Neural progenitor cell (in vitro differentiated cells): ENCODE results near the gene RHCG. TPM values are rescaled to one million over a fixed set of nuclear protein-coding genes. Genes with fewer than 3 reads are reported as not detected.

Experiments used
- DNase-seq: peaks from one replicate; pipeline ENCODE4 v3.0.0-alpha.2; 2016; ENCODE audit warnings: low spot score
- H2AFZ ChIP-seq: fragments of 200-600 bp; sonication (generic); replicated peaks from 2 replicates; pipeline ENCODE4 v1.6.1; 2016; ENCODE audit warnings: antibody characterized with exemption
- H3F3A ChIP-seq: fragments of 200-600 bp; sonication (generic); 2 replicates; pipeline ENCODE4 v1.6.1; 2016; ENCODE audit warnings: antibody characterized with exemption, low read depth
- H3K27ac ChIP-seq: fragments of 200-600 bp; sonication (generic); 2 replicates; pipeline ENCODE4 v1.5.1; 2016; ENCODE audit warnings: mild to moderate bottlenecking
- H3K27me3 ChIP-seq: fragments of 200-600 bp; sonication (generic); 2 replicates; pipeline ENCODE4 v1.6.1; 2016; ENCODE audit warnings: mild to moderate bottlenecking, moderate library complexity
- H3K36me3 ChIP-seq: fragments of 200-600 bp; sonication (generic); 2 replicates; pipeline ENCODE4 v1.5.1; 2016
- H3K4me1 ChIP-seq: fragments of 200-600 bp; sonication (generic); 2 replicates; pipeline ENCODE4 v1.6.1; 2016; ENCODE audit warnings: mixed run types
- H3K4me2 ChIP-seq: fragments of 200-600 bp; sonication (generic); 2 replicates; pipeline ENCODE4 v1.6.1; 2016
- H3K4me3 ChIP-seq: fragments of 200-600 bp; sonication (generic); 2 replicates; pipeline ENCODE4 v1.5.1; 2016
- H3K79me2 ChIP-seq: fragments of 200-600 bp; sonication (generic); 2 replicates; pipeline ENCODE4 v1.6.1; 2016; ENCODE audit warnings: low read depth
- H3K9ac ChIP-seq: fragments of 200-600 bp; sonication (generic); 2 replicates; pipeline ENCODE4 v1.6.1; 2016
- H3K9me3 ChIP-seq: fragments of 200-600 bp; sonication (generic); 2 replicates; pipeline ENCODE4 v1.5.1; 2016; ENCODE audit warnings: low read depth
- H4K20me1 ChIP-seq: fragments of 200-600 bp; sonication (generic); 2 replicates; pipeline ENCODE4 v1.6.1; 2016; ENCODE audit warnings: low read depth
- H3K27ac Mint-ChIP-seq: 3 replicates; pipeline ENCODE4 v1.8.0; 2021; ENCODE audit warnings: mixed read lengths
- H3K27me3 Mint-ChIP-seq: 2 replicates; pipeline ENCODE4 v1.8.0; 2022; ENCODE audit warnings: low read depth, mild to moderate bottlenecking, inconsistent platforms, moderate library complexity, mixed read lengths; ENCODE audit not compliant: insufficient read depth
- H3K36me3 Mint-ChIP-seq: 3 replicates; pipeline ENCODE4 v1.8.0; 2021; ENCODE audit warnings: mixed read lengths
- H3K4me1 Mint-ChIP-seq: 3 replicates; pipeline ENCODE4 v1.8.0; 2021; ENCODE audit warnings: mixed read lengths
- H3K4me3 Mint-ChIP-seq: 3 replicates; pipeline ENCODE4 v1.8.0; 2021; ENCODE audit warnings: mild to moderate bottlenecking, moderate library complexity, mixed read lengths
- H3K9me3 Mint-ChIP-seq: 3 replicates; pipeline ENCODE4 v1.8.0; 2020; ENCODE audit warnings: mixed read lengths
- EZH2 ChIP-seq: fragments of 200-600 bp; sonication (generic); IDR thresholded peaks from 2 replicates; pipeline ENCODE4 v1.6.1; 2017; ENCODE audit warnings: antibody characterized with exemption, mild to moderate bottlenecking, moderate library complexity
- EZH2phosphoT487 ChIP-seq: fragments of 200-600 bp; sonication (generic); IDR thresholded peaks from 2 replicates; pipeline ENCODE4 v1.6.1; 2017; ENCODE audit warnings: antibody characterized with exemption
- total RNA-seq: library from RNA; depleted of rRNA; stranded (reverse); fragments of >200 nt; gene quantifications from 2 replicates; pipeline ENCODE4 v1.2.3, GENCODE V29; 2015; ENCODE audit warnings: low replicate concordance
- TF ChIP-seq, protein P1 (sequence below): fragments of 200-600 bp; sonication (generic); IDR thresholded peaks from 2 replicates; pipeline ENCODE4 v1.5.1; 2017; ENCODE audit warnings: antibody characterized with exemption, mild to moderate bottlenecking

RHCG gene
- total RNA-seq, 1 donor from 2014 or later, result not detected

DNA sequence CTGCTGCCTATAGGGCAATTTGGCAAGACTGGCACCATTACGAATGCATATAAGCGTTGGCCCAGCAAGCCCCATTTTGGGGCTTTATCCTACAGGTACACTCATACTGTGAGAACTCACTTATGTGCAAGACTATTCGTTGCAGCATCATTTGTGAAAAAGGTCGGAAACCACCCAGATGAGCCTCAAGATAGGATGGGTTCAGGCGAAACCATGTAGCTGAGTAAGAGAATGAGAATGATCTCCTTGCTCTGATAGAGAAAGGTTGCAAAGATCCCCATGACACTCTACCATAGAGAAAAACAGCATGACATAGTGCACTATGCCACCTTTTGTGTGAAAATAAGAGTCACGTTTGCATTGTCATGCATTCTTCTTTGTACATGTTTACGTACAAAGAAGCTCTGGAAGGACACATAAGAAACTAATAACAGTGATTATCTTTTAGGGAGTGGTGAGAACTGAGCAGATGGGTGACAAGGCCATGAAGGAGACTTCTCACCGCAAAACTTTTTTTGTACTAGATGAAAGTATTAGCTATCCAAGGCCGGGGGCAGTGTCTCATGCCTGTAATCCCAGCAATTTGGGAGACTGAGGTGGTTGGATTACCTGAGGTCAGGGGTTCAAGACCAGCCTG lies 50.0 kb downstream of the RHCG start:
- no peaks in the 10 kb centered on the region for H3K9me3 Mint-ChIP-seq
- Histone ChIP-seq H4K20me1 (peaks cover 23% of the 10 kb centered on the region), H3K36me3 (no peaks in the 10 kb centered on the region), H3K27me3 (peaks cover 90% of the 10 kb centered on the region), H3F3A (peaks cover 31% of the 10 kb centered on the region), H2AFZ (no peak overlapping the region), H3K27ac (no peak overlapping the region), H3K9me3 (no peaks in the 10 kb centered on the region), H3K79me2 (no peaks in the 10 kb centered on the region), H3K4me1 (peaks cover 45% of the 10 kb centered on the region), H3K4me2 (no peak overlapping the region), H3K4me3 (no peak overlapping the region), H3K9ac (no peak overlapping the region)
- no peak overlapping the region for H3K27ac Mint-ChIP-seq
- H3K4me3 Mint-ChIP-seq, result no peak overlapping the region
- H3K27me3 Mint-ChIP-seq, result peaks cover 31% of the 10 kb centered on the region
- no peaks in the 10 kb centered on the region for H3K36me3 Mint-ChIP-seq
- no peak for DNase-seq
- no peak for TF ChIP-seq EZH2phosphoT487
- TF ChIP-seq EZH2, result no peak
- TF ChIP-seq, protein P1, sequence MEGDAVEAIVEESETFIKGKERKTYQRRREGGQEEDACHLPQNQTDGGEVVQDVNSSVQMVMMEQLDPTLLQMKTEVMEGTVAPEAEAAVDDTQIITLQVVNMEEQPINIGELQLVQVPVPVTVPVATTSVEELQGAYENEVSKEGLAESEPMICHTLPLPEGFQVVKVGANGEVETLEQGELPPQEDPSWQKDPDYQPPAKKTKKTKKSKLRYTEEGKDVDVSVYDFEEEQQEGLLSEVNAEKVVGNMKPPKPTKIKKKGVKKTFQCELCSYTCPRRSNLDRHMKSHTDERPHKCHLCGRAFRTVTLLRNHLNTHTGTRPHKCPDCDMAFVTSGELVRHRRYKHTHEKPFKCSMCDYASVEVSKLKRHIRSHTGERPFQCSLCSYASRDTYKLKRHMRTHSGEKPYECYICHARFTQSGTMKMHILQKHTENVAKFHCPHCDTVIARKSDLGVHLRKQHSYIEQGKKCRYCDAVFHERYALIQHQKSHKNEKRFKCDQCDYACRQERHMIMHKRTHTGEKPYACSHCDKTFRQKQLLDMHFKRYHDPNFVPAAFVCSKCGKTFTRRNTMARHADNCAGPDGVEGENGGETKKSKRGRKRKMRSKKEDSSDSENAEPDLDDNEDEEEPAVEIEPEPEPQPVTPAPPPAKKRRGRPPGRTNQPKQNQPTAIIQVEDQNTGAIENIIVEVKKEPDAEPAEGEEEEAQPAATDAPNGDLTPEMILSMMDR, result no peak
- H3K4me1 Mint-ChIP-seq, result peaks cover 22% of the 10 kb centered on the region

DNA sequence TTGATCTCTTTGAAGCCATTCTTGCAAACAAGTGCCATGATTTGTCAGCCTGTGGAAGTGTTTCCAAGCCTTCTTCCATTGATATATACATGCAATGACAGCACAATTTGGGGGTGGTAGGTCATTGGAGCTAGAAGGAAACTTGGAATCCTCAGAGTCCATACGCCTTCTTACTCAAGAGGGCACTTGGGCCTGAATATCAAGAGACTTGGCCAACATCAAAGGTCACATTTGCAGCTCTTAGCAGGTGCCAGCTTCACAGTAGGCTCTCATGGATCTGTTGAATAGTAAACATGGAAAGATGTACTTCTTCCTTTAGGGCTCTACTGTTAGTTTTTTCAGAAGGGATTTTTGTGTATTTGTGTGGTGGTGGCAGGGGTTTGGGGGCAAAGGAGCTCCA lies 50.9 kb downstream of the RHCG start:
- Mint-ChIP-seq H3K27me3 (peaks cover 26% of the 10 kb centered on the region), H3K36me3 (no peaks in the 10 kb centered on the region), H3K9me3 (no peaks in the 10 kb centered on the region), H3K4me1 (peaks cover 22% of the 10 kb centered on the region), H3K4me3 (peak overlapping the region; percentile 4), H3K27ac (no peak overlapping the region)
- H3K4me2 ChIP-seq, result no peak overlapping the region
- H3K27me3 ChIP-seq, result peaks cover 84% of the 10 kb centered on the region
- H3F3A ChIP-seq, result peaks cover 31% of the 10 kb centered on the region
- no peaks in the 10 kb centered on the region for H3K36me3 ChIP-seq
- no peak for DNase-seq
- peaks cover 23% of the 10 kb centered on the region for H4K20me1 ChIP-seq
- H2AFZ ChIP-seq, result no peak overlapping the region
- no peaks in the 10 kb centered on the region for H3K79me2 ChIP-seq
- no peak overlapping the region for H3K4me3 ChIP-seq
- TF ChIP-seq EZH2, result no peak
- TF ChIP-seq, protein P1, result no peak
- TF ChIP-seq EZH2phosphoT487, result no peak
- no peaks in the 10 kb centered on the region for H3K9me3 ChIP-seq
- H3K4me1 ChIP-seq, result peaks cover 45% of the 10 kb centered on the region
- no peak overlapping the region for H3K9ac ChIP-seq
- no peak overlapping the region for H3K27ac ChIP-seq

DNA sequence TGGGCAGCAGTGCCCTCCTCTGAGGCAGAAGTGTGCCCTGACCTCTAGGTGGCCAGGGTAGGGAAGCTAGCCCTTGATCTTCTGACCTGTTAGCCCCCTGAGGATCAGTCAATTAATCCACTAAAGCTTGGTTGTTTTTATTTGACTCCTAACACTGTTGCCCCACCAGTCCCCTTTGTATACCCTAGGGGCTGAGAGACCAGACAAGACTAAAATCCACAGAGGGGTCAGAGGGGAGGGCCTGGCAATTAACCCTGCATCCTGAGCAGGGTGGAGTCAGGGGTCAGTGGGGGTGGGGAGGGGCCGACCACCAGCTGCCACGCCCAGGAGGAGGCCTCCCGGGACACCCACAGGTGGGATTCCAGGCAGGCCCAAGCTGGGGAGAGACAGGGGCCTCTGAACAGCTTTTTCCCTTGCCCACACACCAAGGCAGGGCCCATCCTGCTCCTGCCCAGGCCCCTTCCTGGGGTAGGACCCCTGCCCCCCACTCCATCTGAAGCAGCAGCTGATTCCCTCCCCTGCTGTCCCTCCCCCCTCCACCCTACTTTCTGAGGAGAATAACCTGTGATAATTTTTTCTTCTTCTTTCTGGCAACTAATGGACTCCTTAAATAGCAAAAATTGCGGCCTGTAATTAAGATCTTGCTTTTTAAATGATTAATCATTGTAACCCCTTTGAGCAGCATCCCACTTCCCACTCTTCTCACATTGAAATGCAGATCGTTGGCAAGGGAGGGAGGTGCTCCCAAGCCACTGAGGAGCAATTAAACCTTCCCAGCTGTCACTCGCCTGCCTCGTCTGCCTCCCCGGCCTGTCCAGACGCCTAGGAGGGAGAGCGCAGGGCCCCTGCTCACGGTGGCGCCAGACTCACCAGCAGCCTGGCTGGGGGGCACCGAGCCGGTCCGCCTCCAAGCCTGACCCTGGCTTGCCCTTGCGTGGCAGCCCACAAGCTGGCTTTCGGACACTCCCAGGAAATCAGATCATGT lies 51.9 kb downstream of the RHCG start:
- no peak overlapping the region for H2AFZ ChIP-seq
- H3K27ac ChIP-seq, result no peak overlapping the region
- no peak overlapping the region for H3K9ac ChIP-seq
- Mint-ChIP-seq H3K36me3 (no peaks in the 10 kb centered on the region), H3K4me1 (peaks cover 22% of the 10 kb centered on the region), H3K4me3 (no peak overlapping the region), H3K9me3 (no peaks in the 10 kb centered on the region), H3K27ac (no peak overlapping the region), H3K27me3 (peaks cover 24% of the 10 kb centered on the region)
- TF ChIP-seq EZH2phosphoT487 (peak; percentile 67), EZH2 (no peak)
- TF ChIP-seq, protein P1, result no peak
- H3K9me3 ChIP-seq, result no peaks in the 10 kb centered on the region
- H4K20me1 ChIP-seq, result peaks cover 23% of the 10 kb centered on the region
- H3F3A ChIP-seq, result peaks cover 23% of the 10 kb centered on the region
- peak overlapping the region; percentile 21 for H3K4me2 ChIP-seq
- H3K4me3 ChIP-seq, result no peak overlapping the region
- H3K27me3 ChIP-seq, result peaks cover 84% of the 10 kb centered on the region
- H3K36me3 ChIP-seq, result no peaks in the 10 kb centered on the region
- DNase-seq, result peak; percentile 65
- H3K4me1 ChIP-seq, result peaks cover 41% of the 10 kb centered on the region
- no peaks in the 10 kb centered on the region for H3K79me2 ChIP-seq
